H1 (cell line): ENCODE data around the gene TLE3. TPM values are rescaled to one million over a fixed set of nuclear protein-coding genes. Genes with fewer than 3 reads are reported as not detected.

Source experiments
- CTCF ChIA-PET: fragments of 300-600 bp; sonication (Branson Sonifier 250); formaldehyde crosslinking; loops from one replicate; lab custom pipeline; 2021; ENCODE audit not compliant: partially characterized antibody; lab: Charles Lee
- POLR2A ChIA-PET: fragments of 300-600 bp; sonication (Branson Sonifier 250); formaldehyde crosslinking; loops from one replicate; lab custom pipeline; 2021; ENCODE audit warnings: inconsistent platforms; ENCODE audit not compliant: partially characterized antibody; lab: Charles Lee
- DNase-seq, 2 experiments: peaks; one replicate each; pipeline versions ENCODE4 v3.0.0 to v3.0.0-alpha.2; 2010 to 2022; ENCODE audit warnings: low spot score in 2 of 2, low read depth in 1 of 2, mixed read lengths in 1 of 2
- FAIRE-seq: peaks from 2 replicates; lab custom pipeline; 2011; peaks lifted over from hg19 to GRCh38; lab: Jason Lieb, UNC
- H2AFZ ChIP-seq: 2 replicates; pipeline ENCODE4 v1.8.1; 2012; ENCODE audit warnings: low read length, inconsistent platforms
- H2AK5ac ChIP-seq: 2 replicates; pipeline ENCODE4 v1.6.1; 2013; ENCODE audit warnings: low read depth, low read length
- H2BK120ac ChIP-seq: replicated peaks from 2 replicates; pipeline ENCODE3; 2013; ENCODE audit warnings: low read depth, low read length, inconsistent platforms
- H2BK12ac ChIP-seq: 2 replicates; pipeline ENCODE4 v1.6.1; 2013; ENCODE audit warnings: low read depth, low read length
- H2BK15ac ChIP-seq: 2 replicates; pipeline ENCODE4 v1.6.1; 2013; ENCODE audit warnings: low read length
- H2BK20ac ChIP-seq: 2 replicates; pipeline ENCODE4 v1.6.1; 2013; ENCODE audit warnings: low read length
- H2BK5ac ChIP-seq: 2 replicates; pipeline ENCODE4 v1.6.1; 2013; ENCODE audit warnings: low read depth, low read length
- H3K14ac ChIP-seq: 2 replicates; pipeline ENCODE4 v1.6.1; 2013; ENCODE audit warnings: inconsistent platforms; ENCODE audit not compliant: insufficient read length
- H3K18ac ChIP-seq: 2 replicates; pipeline ENCODE4 v1.6.1; 2013; ENCODE audit warnings: low read length; ENCODE audit errors: extremely low read depth
- H3K23ac ChIP-seq: 2 replicates; pipeline ENCODE4 v1.6.1; 2013; ENCODE audit warnings: inconsistent platforms; ENCODE audit not compliant: insufficient read length
- H3K23me2 ChIP-seq: 2 replicates; pipeline ENCODE4 v1.6.1; 2013; ENCODE audit warnings: low read depth, low read length
- H3K27ac ChIP-seq: 2 replicates; pipeline ENCODE4 v1.6.1; 2011; ENCODE audit warnings: low read depth, low read length, inconsistent platforms
- H3K27me3 ChIP-seq, 4 experiments: replicated peaks in 1 of 4; 1 replicate in 1 of 4; 2 replicates in 3 of 4; pipeline versions ENCODE4 v1.6.1 to v1.8.1; 2011 to 2013; ENCODE audit warnings: low read length in 3 of 4, mild to moderate bottlenecking in 3 of 4, inconsistent platforms in 2 of 4, mixed read lengths in 2 of 4, moderate library complexity in 1 of 4; ENCODE audit not compliant: control insufficient read depth in 3 of 4, insufficient read depth in 3 of 4; ENCODE audit errors: extremely low read depth in 1 of 4
- H3K36me3 ChIP-seq, 4 experiments: 2 replicates each; pipeline versions ENCODE4 v1.6.1 to v1.8.1; 2011 to 2013; ENCODE audit warnings: mild to moderate bottlenecking in 4 of 4, low read length in 3 of 4, moderate library complexity in 2 of 4, control low read depth in 1 of 4, inconsistent platforms in 1 of 4; ENCODE audit not compliant: insufficient read depth in 4 of 4, control insufficient read depth in 2 of 4
- H3K4ac ChIP-seq: replicated peaks from 2 replicates; pipeline ENCODE3; 2013; ENCODE audit warnings: low read length, low read depth, mixed read lengths, inconsistent platforms; ENCODE audit not compliant: insufficient read length
- H3K4me1 ChIP-seq, 4 experiments: replicated peaks in 1 of 4; 1 replicate in 1 of 4; 2 replicates in 3 of 4; pipeline versions ENCODE4 v1.6.1 to v1.8.1; 2011 to 2013; ENCODE audit warnings: low read length in 3 of 4, inconsistent platforms in 2 of 4, mixed read lengths in 1 of 4; ENCODE audit not compliant: insufficient read depth in 4 of 4, control insufficient read depth in 3 of 4
- H3K4me2 ChIP-seq, 2 experiments: 2 replicates each; pipeline versions ENCODE4 v1.6.1 to v1.8.1; 2011 to 2013; ENCODE audit warnings: low read depth in 2 of 2, low read length in 2 of 2, control low read depth in 1 of 2, inconsistent platforms in 1 of 2, mild to moderate bottlenecking in 1 of 2; ENCODE audit not compliant: insufficient read depth in 1 of 2
- H3K4me3 ChIP-seq, 4 experiments: fragments of 200-600, 300-600 bp in 1 of 4; sonication (generic), shearing (Covaris generic), sonication (Bioruptor Twin) in 1 of 4; 2 replicates each; pipeline versions ENCODE4 v1.5.1 to v1.8.1; 2011 to 2016; ENCODE audit warnings: low read length in 4 of 4, low read depth in 3 of 4, control low read depth in 2 of 4, inconsistent platforms in 2 of 4, mild to moderate bottlenecking in 2 of 4, mixed read lengths in 1 of 4, moderate library complexity in 1 of 4; ENCODE audit not compliant: insufficient read depth in 2 of 4; ENCODE audit errors: extremely low read depth in 1 of 4
- H3K56ac ChIP-seq: replicated peaks from 2 replicates; pipeline ENCODE3; 2013; ENCODE audit warnings: low read depth, mild to moderate bottlenecking, mixed read lengths, low read length, inconsistent platforms; ENCODE audit not compliant: insufficient read length
- H3K79me1 ChIP-seq: 2 replicates; pipeline ENCODE4 v1.6.1; 2013; ENCODE audit warnings: low read depth, low read length, control low read depth
- H3K79me2 ChIP-seq, 2 experiments: 2 replicates each; pipeline versions ENCODE4 v1.6.1 to v1.8.1; 2012 to 2013; ENCODE audit warnings: low read length in 2 of 2, mild to moderate bottlenecking in 2 of 2, inconsistent platforms in 1 of 2; ENCODE audit not compliant: insufficient read depth in 2 of 2, control insufficient read depth in 1 of 2
- H3K9ac ChIP-seq, 4 experiments: replicated peaks in 1 of 4; 1 replicate in 1 of 4; 2 replicates in 3 of 4; pipeline versions ENCODE4 v1.6.1 to v1.8.1; 2011 to 2013; ENCODE audit warnings: low read depth in 3 of 4, low read length in 3 of 4, control low read depth in 2 of 4, mild to moderate bottlenecking in 2 of 4, moderate library complexity in 2 of 4, inconsistent platforms in 1 of 4; ENCODE audit errors: extremely low read depth in 1 of 4
- H3K9me3 ChIP-seq, 2 experiments: 2 replicates each; pipeline versions ENCODE4 v1.6.1 to v1.8.1; 2012 to 2013; ENCODE audit warnings: mild to moderate bottlenecking in 2 of 2, moderate library complexity in 2 of 2, control low read depth in 1 of 2, inconsistent platforms in 1 of 2, low read depth in 1 of 2, low read length in 1 of 2, mixed read lengths in 1 of 2; ENCODE audit not compliant: insufficient read depth in 2 of 2
- H4K20me1 ChIP-seq, 2 experiments: replicated peaks in 1 of 2; 2 replicates each; pipeline versions ENCODE3 to v1.8.1; 2011 to 2013; ENCODE audit warnings: inconsistent platforms in 2 of 2, low read length in 2 of 2, mild to moderate bottlenecking in 1 of 2; ENCODE audit not compliant: insufficient read depth in 2 of 2, control insufficient read depth in 1 of 2
- H4K5ac ChIP-seq: 2 replicates; pipeline ENCODE4 v1.6.1; 2013; ENCODE audit warnings: low read length, low read depth, mixed read lengths, inconsistent platforms; ENCODE audit not compliant: insufficient read length
- H4K8ac ChIP-seq: 2 replicates; pipeline ENCODE4 v1.8.0; 2013; ENCODE audit warnings: mild to moderate bottlenecking, moderate library complexity, low read length, inconsistent platforms; ENCODE audit not compliant: insufficient read depth; ENCODE audit errors: extremely low read depth
- H4K91ac ChIP-seq: replicated peaks from 2 replicates; pipeline ENCODE3; 2013; ENCODE audit warnings: low read length, mixed read lengths, inconsistent platforms; ENCODE audit not compliant: insufficient read length
- HDAC6 ChIP-seq: IDR thresholded peaks from one replicate; pipeline ENCODE4 v1.7.1; 2012; ENCODE audit warnings: low read depth, mild to moderate bottlenecking, inconsistent platforms, low read length, moderate library complexity
- WGBS, 2 experiments: shearing (Covaris generic) in 1 of 2; methylation state at CpG; one replicate each; pipeline versions ENCODE4 v1.1.6 to v1.1.7; 2013 to 2015; ENCODE audit warnings: low lambda C conversion rate in 2 of 2, mixed read lengths in 2 of 2, inconsistent platforms in 1 of 2, low coverage in 1 of 2, missing lambda C conversion rate in 1 of 2; ENCODE audit not compliant: insufficient replicate concordance in 2 of 2, insufficient coverage in 1 of 2, insufficient read length in 1 of 2; ENCODE audit errors: extremely low coverage in 1 of 2, missing lambda C conversion rate in 1 of 2; 5-methylcytosine and 5-hydroxymethylcytosine counted together
- polyA plus RNA-seq, 7 experiments: library from polyadenylated mRNA; depleted of rRNA in 3 of 7; stranded (reverse) in 5 of 7; unstranded in 2 of 7; fragments of >200 nt in 5 of 7; fragments of 200-250 nt in 2 of 7; gene quantifications; 1 replicate in 5 of 7; 2 replicates in 1 of 7; 4 replicates in 1 of 7; pipeline versions ENCODE4 v1.2.1 to v1.2.3, GENCODE V29; 2011 to 2013; ENCODE audit warnings: missing spikeins in 2 of 7, mixed read lengths in 2 of 7
- total RNA-seq: library from RNA; stranded (reverse); fragmentation: NEBNext Ultra II Directional; extraction: Animal tissue kit (Norgen Biotek cat#: 25700); gene quantifications from 2 replicates; pipeline ENCODE4 v1.2.1, GENCODE V29; 2021

Gene TLE3
- total and polyA plus RNA-seq, 2 of the 8 experiments (the other 6 are each of a cell fraction or from before 2014, with no cell fraction given), result 25.1 to 61.2 TPM

DNA sequence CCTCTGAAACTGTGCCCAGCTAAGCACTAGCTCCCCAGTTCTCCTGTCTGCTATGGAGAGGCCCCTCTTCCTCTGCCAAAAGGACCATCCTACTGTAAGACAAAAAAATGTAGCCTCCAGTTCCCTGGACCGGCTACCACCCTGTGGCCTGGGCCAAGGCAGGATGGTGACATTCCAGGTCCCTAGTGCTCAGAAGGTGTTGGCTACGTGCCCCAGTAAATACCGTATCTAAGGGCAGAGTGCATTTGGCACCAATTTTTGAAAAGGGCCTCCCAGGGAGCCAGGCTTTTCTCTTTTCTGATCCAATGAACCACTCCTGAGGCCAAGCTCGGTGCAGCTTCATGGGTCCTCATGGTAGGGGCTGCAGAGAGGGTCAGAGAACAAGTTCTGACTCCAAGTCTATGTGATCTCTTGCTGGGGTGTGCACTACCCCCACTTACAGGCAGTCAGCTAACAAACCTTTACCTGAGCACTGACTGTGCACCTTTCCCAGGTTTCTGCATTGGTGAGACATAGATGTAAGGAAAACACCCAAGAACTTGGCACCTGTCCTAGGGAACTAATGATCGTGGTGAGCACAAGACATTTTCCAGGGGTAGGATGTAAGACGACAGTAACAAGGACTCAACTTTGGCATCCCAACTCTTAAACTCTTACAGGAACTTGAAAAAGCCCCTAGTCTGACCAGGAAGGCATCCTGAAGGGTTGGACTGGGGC lies 32.6 kb downstream of the TLE3 start:
- Histone ChIP-seq H3K79me2 (peaks cover 0 to 10% of the 10 kb centered on the region in 2 experiments; a peak in 1 of 4 replicates), H3K23ac (no peak overlapping the region), H3K14ac (no peak overlapping the region), H4K20me1 (peaks cover 12 to 19% of the 10 kb centered on the region in 2 experiments), H3K23me2 (no peaks in the 10 kb centered on the region), H2AFZ (no peak overlapping the region), H3K36me3 (peaks cover 18 to 86% (median 39%) of the 10 kb centered on the region in 4 experiments), H2AK5ac (no peak overlapping the region), H4K8ac (no peak overlapping the region), H2BK120ac (no peak overlapping the region), H2BK5ac (no peak overlapping the region), H3K27me3 (no peaks in the 10 kb centered on the region), H3K18ac (no peak overlapping the region), H3K56ac (no peak overlapping the region), H4K5ac (no peak overlapping the region), H3K4me2 (no peak overlapping the region), H2BK12ac (no peak overlapping the region), H2BK15ac (no peak overlapping the region), H3K4me3 (no peak overlapping the region), H3K4me1 (peaks cover 0 to 4% (median under 1%) of the 10 kb centered on the region in 4 experiments; a peak in 3 of 7 replicates), H3K9me3 (no peaks in the 10 kb centered on the region), H2BK20ac (no peak overlapping the region), H3K27ac (no peak overlapping the region), H3K4ac (no peak overlapping the region), H3K79me1 (peaks cover 11% of the 10 kb centered on the region), H3K9ac (no peak overlapping the region), H4K91ac (no peak overlapping the region)
- FAIRE-seq (no peak), DNase-seq (no peak)
- POLR2A ChIA-PET, result interaction anchor here (1.1 to 2.0 kb wide), 4 partner anchors 25 to 31 kb away, joined by 3 to 6 read pairs (median 4); no protein-coding TSS in a partner anchor
- no peak for TF ChIP-seq HDAC6
- 88% methylated on average over 6 of the region's 6 CpGs; no CpG with 5 or more reads in 1 of the 2 experiments for WGBS, 2 experiments
- CTCF ChIA-PET, result interaction anchor here (0.6 to 1.7 kb wide), 5 partner anchors 8 to 448 kb away, joined by 3 to 5 read pairs (median 4); no protein-coding TSS in a partner anchor
